ENCODE data around the gene KANSL1.

- TF ChIP-seq, protein P1, sequence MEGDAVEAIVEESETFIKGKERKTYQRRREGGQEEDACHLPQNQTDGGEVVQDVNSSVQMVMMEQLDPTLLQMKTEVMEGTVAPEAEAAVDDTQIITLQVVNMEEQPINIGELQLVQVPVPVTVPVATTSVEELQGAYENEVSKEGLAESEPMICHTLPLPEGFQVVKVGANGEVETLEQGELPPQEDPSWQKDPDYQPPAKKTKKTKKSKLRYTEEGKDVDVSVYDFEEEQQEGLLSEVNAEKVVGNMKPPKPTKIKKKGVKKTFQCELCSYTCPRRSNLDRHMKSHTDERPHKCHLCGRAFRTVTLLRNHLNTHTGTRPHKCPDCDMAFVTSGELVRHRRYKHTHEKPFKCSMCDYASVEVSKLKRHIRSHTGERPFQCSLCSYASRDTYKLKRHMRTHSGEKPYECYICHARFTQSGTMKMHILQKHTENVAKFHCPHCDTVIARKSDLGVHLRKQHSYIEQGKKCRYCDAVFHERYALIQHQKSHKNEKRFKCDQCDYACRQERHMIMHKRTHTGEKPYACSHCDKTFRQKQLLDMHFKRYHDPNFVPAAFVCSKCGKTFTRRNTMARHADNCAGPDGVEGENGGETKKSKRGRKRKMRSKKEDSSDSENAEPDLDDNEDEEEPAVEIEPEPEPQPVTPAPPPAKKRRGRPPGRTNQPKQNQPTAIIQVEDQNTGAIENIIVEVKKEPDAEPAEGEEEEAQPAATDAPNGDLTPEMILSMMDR (conservative IDR thresholded peaks at IDR 0.05; ENCODE audit: low read depth, low read length) = no peak
- no peak for TF ChIP-seq EZH2phosphoT487 (IDR thresholded peaks at IDR 0.05; ENCODE audit: borderline replicate concordance, low read length)
- no peak for TF ChIP-seq EZH2 (IDR thresholded peaks at IDR 0.05; ENCODE audit: low read length, unreplicated experiment)
These were observed 8.3 kb upstream of the KANSL1 start for GRCh38 chr17:46201491-46201890.

All from PC-3 (cell line).